ENCODE measurements around the gene SCYL1.

Gene SCYL1

GRCh38 chr11:65541093-65541982 lies 16.5 kb downstream of the SCYL1 start:
- H3K4me3 ChIP-seq (ENCODE audit: low read depth, low read length): peak overlapping the region; percentile 72
- TF ChIP-seq CTCF (IDR thresholded peaks at IDR 0.05; ENCODE audit: low read depth, low read length, missing control alignments): no peak
- DNase-seq (ENCODE audit: low read depth): no peak

GRCh38 chr11:65542738-65543390 lies 18.0 kb downstream of the SCYL1 start:
- TF ChIP-seq CTCF (IDR thresholded peaks at IDR 0.05; ENCODE audit: low read depth, low read length, missing control alignments): no peak
- DNase-seq (ENCODE audit: low read depth): no peak
- H3K4me3 ChIP-seq (ENCODE audit: low read depth, low read length): no peak overlapping the region

GRCh38 chr11:65545853-65546216 lies 21.0 kb downstream of the SCYL1 start:
- no peak for TF ChIP-seq CTCF (IDR thresholded peaks at IDR 0.05; ENCODE audit: low read depth, low read length, missing control alignments)
- H3K4me3 ChIP-seq (ENCODE audit: low read depth, low read length): peak overlapping the region; percentile 48; the same call in 1 of the 2 replicates
- no peak for DNase-seq (ENCODE audit: low read depth)

- DNase-seq (ENCODE audit: low read depth): peak; percentile 52
- H3K4me3 ChIP-seq (ENCODE audit: low read depth, low read length): peak overlapping the region; percentile 48
- TF ChIP-seq CTCF (IDR thresholded peaks at IDR 0.05; ENCODE audit: low read depth, low read length, missing control alignments): no peak
Observed at GRCh38 chr11:65546217-65546958, 21.5 kb downstream of the SCYL1 start.

- DNase-seq (ENCODE audit: low read depth): no peak
- TF ChIP-seq CTCF (IDR thresholded peaks at IDR 0.05; ENCODE audit: low read depth, low read length, missing control alignments): no peak
- no peak overlapping the region for H3K4me3 ChIP-seq (ENCODE audit: low read depth, low read length)
Observed at GRCh38 chr11:65547446-65548125, 22.7 kb downstream of the SCYL1 start.

GRCh38 chr11:65548395-65548794 lies 23.5 kb downstream of the SCYL1 start:
- no peak for TF ChIP-seq CTCF (IDR thresholded peaks at IDR 0.05; ENCODE audit: low read depth, low read length, missing control alignments)
- no peak overlapping the region for H3K4me3 ChIP-seq (ENCODE audit: low read depth, low read length)
- DNase-seq (ENCODE audit: low read depth): no peak

Measured in GM12864 (cell line).